Measurements from ENCODE around the gene CD19. TPM values are rescaled to one million over a fixed set of nuclear protein-coding genes. Genes with fewer than 3 reads are reported as not detected.
A peak's percentile ranks its signal among the peaks of the same experiment; 100 is the strongest.

CD19 gene
- total RNA-seq, 2 donors from 2014 or later = 0.24 TPM; not detected in 1

- Histone ChIP-seq H3K27ac (no peak overlapping the region), H3K27me3 (no peaks in the 10 kb centered on the region), H3K9me3 (no peaks in the 10 kb centered on the region), H3K36me3 (no peaks in the 10 kb centered on the region), H3K4me3 (no peak overlapping the region), H3K4me1 (no peaks in the 10 kb centered on the region)
- TF ChIP-seq CTCF (IDR thresholded peaks at IDR 0.05) = no peak
- no peak for DNase-seq (ENCODE audit: low spot score)
Observed at GRCh38 chr16:28933171-28933570, 1.4 kb downstream of the CD19 start.

DNA sequence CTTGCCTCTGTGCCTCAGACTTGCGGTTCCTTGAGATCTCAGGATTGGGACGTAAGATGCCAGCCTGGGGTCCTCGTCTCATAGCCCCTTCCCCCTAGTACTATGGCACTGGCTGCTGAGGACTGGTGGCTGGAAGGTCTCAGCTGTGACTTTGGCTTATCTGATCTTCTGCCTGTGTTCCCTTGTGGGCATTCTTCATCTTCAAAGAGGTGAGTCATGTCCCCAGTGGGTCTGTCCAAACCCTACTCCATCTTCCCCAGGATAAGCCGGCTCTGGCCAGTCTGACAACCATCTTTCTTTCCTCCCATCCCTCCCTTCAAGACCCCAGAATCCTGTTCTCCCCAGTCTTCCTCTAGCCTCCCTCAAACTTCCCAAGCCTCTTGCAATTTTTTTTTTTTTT lies 3.6 kb downstream of the CD19 start:
- Histone ChIP-seq H3K9me3 (no peaks in the 10 kb centered on the region), H3K27ac (no peak overlapping the region), H3K4me1 (no peaks in the 10 kb centered on the region), H3K4me3 (no peak overlapping the region), H3K36me3 (no peaks in the 10 kb centered on the region), H3K27me3 (no peaks in the 10 kb centered on the region)
- no peak for TF ChIP-seq CTCF (IDR thresholded peaks at IDR 0.05)
- no peak for DNase-seq (ENCODE audit: low spot score)

DNA sequence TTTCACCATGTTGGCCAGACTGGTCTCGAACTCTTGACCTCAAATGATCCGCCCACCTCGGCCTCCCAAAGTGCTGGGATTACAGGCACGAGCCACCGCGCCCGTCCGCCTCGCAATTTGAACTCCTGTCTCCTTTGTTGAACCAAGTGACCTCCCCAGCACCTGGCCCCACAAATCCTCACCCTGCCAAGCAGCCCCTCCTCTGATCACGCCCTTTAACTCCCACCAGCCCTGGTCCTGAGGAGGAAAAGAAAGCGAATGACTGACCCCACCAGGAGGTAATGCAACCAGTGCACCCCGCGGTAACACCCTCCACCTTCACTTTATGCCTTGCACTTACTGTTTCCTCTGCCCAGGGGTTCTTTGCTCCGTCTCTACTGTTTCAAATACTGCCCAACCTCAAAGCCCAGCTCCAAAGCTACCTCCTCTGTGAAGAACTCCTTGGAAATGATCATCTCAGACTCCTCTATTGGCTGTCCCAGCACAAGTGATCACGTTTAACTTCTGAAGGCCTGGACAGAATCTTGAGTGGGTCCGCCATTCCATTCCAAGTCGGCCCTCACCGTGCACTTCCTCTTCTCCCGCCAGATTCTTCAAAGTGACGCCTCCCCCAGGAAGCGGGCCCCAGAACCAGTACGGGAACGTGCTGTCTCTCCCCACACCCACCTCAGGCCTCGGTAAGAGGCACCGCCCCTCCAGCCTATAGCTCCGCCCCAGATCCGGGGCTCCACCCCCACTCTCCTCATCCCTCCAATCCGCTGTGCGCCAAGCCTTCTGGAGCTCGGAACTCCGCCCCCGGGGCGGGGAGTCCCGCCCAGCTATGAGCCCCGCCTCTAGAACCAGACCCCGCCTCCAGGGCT lies 4.4 kb downstream of the CD19 start:
- Histone ChIP-seq H3K9me3 (no peaks in the 10 kb centered on the region), H3K27me3 (no peaks in the 10 kb centered on the region), H3K4me3 (peak overlapping the region in 1 of 2 donors; percentile 34), H3K4me1 (no peaks in the 10 kb centered on the region), H3K36me3 (no peaks in the 10 kb centered on the region), H3K27ac (no peak overlapping the region)
- TF ChIP-seq CTCF (IDR thresholded peaks at IDR 0.05) = no peak
- DNase-seq (ENCODE audit: low spot score) = peak; percentile 80

- Histone ChIP-seq H3K4me3 (peak overlapping the region in 1 of 2 donors; percentile 34), H3K36me3 (no peaks in the 10 kb centered on the region), H3K4me1 (no peaks in the 10 kb centered on the region), H3K9me3 (no peaks in the 10 kb centered on the region), H3K27ac (no peak overlapping the region), H3K27me3 (no peaks in the 10 kb centered on the region)
- no peak for DNase-seq (ENCODE audit: low spot score)
- no peak for TF ChIP-seq CTCF (IDR thresholded peaks at IDR 0.05)
Observed at GRCh38 chr16:28936784-28937155, 5.0 kb downstream of the CD19 start.

DNA sequence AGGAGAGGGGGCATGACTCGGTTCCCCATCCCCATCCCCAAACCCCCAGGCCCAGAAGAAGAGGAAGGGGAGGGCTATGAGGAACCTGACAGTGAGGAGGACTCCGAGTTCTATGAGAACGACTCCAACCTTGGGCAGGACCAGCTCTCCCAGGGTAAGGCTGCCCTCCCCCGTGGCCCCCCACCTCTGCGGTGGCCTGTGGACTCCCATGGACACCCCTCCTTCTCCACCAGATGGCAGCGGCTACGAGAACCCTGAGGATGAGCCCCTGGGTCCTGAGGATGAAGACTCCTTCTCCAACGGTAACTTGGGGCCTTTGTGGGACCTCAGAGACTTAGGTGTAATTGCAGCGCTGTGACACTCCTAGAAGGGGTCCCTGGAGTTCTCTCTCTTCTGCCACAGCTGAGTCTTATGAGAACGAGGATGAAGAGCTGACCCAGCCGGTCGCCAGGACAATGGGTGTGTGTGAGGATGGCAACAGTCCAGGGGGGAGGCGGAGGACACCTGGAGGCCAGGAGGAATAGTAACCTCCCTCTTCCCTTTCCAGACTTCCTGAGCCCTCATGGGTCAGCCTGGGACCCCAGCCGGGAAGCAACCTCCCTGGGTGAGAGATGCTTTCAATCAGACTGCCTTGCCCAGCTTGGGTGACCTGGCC lies 5.6 kb downstream of the CD19 start:
- H3K4me3 ChIP-seq = no peak overlapping the region
- no peak for TF ChIP-seq CTCF (IDR thresholded peaks at IDR 0.05)
- no peaks in the 10 kb centered on the region for H3K9me3 ChIP-seq
- no peak overlapping the region for H3K27ac ChIP-seq
- H3K36me3 ChIP-seq = no peaks in the 10 kb centered on the region
- DNase-seq (ENCODE audit: low spot score) = no peak
- H3K27me3 ChIP-seq = no peaks in the 10 kb centered on the region
- no peaks in the 10 kb centered on the region for H3K4me1 ChIP-seq
